Measurements from ENCODE around the gene TXNDC11.

Gene TXNDC11

DNA sequence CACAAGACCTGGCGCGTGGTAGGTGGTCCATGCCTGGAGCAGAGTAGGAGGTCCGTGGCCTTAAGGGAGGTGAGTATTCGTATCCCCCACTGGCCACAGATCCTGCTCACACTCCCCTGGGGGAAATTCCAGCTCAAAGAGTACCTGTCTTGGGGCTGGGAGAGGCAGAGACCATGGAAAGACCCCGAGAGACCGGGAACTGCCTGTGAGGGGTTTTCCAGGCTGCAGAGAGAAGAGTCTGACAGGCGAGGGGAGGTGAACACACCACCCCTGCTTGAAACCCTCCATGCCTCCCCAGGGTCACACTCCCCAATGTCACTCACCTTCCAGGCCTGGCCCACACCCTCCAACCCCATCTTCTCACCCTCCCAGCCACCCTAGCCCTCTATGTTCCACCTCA lies 87.0 kb downstream of the TXNDC11 start:
- DNase-seq (ENCODE audit: low read depth): no peak

GRCh38 chr16:11651796-11652195 lies 90.9 kb downstream of the TXNDC11 start:
- DNase-seq (ENCODE audit: low read depth): no peak

DNA sequence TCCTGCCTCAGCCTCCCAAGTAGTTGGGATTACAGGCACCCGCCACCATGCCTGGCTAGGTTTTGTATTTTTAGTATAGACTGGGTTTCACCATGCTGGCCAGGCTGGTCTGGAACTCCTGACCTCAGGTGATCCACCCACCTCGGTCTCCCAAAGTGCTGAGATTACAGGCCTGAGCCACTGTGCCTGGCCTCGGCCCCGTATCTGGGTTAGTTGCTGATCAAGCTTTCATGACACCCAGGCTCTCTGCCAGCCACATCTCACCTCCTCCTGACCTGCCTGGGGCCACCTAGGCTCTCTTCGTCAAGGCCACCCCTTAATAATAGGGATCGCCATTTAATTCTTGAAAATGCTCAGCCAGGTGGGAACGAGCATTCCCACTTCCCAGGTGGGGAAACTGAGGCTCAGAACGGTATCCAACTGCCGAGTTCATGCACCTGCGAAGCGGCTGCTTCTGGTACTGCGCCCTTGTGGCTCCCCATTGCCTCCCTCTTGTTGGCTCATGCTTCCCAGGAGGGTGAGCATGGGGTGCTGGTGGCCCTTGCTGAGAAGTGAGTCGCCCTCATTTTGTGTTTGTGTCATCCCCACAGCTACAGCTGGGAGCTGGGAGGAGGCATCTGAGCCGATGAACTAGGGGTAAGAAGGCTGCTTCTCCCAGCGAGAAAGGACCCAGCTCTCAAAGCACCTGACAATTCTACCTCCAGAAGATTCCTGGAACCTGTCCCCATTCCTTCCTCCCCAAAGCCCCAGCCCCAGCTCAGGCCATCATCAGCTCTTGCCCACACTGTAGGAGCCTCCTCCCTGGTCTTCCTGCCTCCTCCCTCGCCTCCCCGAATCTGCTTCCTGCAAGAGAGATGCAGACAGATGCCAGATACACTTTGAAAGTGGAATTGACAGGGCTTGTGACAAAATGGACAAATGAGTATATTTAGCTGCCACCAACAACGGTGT lies 91.7 kb downstream of the TXNDC11 start:
- DNase-seq (ENCODE audit: low read depth): no peak

- DNase-seq (ENCODE audit: low read depth): no peak
Measured at GRCh38 chr16:11649276-11649675, 93.4 kb downstream of the TXNDC11 start.

GRCh38 chr16:11642765-11643116 lies 99.9 kb downstream of the TXNDC11 start:
- no peak for DNase-seq (ENCODE audit: low read depth)

- DNase-seq (ENCODE audit: low read depth): peak; percentile 75
Measured at GRCh38 chr16:11640987-11641817, 101.5 kb downstream of the TXNDC11 start.

GRCh38 chr16:11639925-11640899 lies 102.4 kb downstream of the TXNDC11 start:
- DNase-seq (ENCODE audit: low read depth): peak; percentile 99

GRCh38 chr16:11639008-11639562 lies 103.6 kb downstream of the TXNDC11 start:
- no peak for DNase-seq (ENCODE audit: low read depth)

DNA sequence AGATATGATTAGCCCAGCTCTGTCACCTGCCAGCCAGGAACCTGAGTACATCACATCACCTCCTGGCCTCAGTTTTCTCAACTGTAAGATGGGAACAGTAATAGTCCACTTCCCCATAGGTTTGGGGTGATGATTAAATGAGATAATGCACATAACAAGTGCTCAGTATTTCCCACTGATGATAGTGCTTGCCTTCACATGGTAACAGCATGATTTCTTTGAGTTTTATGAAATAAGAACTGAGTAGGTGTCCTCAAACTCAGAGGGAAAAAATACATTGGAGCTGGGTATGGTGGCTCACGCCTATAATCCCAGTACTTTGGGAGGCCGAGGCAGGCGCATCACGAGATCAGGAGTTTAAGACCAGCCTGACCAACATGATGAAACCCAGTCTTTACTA lies 104.5 kb downstream of the TXNDC11 start:
- no peak for DNase-seq (ENCODE audit: low read depth)

DNA sequence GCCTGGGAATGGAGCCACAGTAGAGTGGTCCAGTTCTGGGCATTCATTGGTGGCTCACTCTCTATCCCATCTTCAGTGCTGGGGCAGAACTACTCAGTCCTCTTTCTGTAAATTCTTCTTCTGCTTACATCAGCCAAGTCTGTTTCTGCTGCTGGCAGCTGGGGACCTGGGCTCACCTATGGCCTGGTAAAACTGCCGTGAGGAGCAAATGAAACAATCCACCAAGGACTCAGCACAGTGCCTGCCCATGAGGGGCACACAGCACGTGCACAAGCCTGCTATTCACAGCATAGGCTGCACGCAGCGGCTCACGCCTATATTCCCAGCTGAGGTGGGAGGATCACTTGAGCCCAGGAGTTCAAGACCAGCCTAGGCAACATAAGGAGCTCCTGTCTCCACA lies 105.3 kb downstream of the TXNDC11 start:
- no peak for DNase-seq (ENCODE audit: low read depth)

GRCh38 chr16:11636172-11636721 lies 106.4 kb downstream of the TXNDC11 start:
- DNase-seq (ENCODE audit: low read depth): no peak

GRCh38 chr16:11635679-11636171 lies 106.9 kb downstream of the TXNDC11 start:
- no peak for DNase-seq (ENCODE audit: low read depth)

GRCh38 chr16:11635113-11635652 lies 107.5 kb downstream of the TXNDC11 start:
- no peak for DNase-seq (ENCODE audit: low read depth)

- DNase-seq (ENCODE audit: low read depth): no peak
Measured at GRCh38 chr16:11634312-11634711, 108.3 kb downstream of the TXNDC11 start.

DNA sequence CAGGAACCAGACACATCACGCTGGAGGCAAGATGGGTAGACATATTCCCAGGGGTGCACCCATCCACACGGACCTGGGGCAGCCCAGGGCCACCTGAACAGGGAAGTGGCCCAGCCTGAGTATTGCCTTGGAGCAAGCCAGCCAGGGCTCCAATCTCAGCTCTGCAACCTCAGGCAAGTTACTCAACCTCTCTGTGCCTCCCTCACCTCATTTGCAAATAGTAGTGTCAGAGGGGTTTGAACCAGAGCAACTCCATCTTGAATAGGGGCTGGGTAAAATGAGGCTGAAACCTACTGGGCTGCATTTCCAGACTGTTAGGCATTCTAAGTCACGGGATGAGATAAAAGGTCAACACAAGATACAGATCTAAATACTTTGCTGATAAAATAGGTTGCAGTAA lies 109.5 kb downstream of the TXNDC11 start:
- DNase-seq (ENCODE audit: low read depth): no peak

GRCh38 chr16:11632455-11632939 lies 110.2 kb downstream of the TXNDC11 start:
- DNase-seq (ENCODE audit: low read depth): peak; percentile 89

- DNase-seq (ENCODE audit: low read depth): no peak
Measured at GRCh38 chr16:11631214-11631613, 111.4 kb downstream of the TXNDC11 start.

DNA sequence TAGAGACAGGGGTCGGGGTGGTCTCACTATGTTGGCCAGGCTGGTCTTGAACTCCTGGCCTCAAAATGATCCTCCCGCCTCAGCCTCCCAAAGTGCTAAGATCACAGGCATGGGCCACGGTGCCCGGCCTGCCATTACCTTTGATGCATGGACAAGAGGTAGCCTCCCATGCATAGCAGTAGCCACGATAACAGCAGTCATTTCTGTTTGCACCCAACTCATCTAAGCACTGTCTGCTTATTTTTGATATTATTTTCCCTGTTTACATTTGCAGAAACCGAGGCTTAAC lies 111.9 kb downstream of the TXNDC11 start:
- DNase-seq (ENCODE audit: low read depth): no peak

DNA sequence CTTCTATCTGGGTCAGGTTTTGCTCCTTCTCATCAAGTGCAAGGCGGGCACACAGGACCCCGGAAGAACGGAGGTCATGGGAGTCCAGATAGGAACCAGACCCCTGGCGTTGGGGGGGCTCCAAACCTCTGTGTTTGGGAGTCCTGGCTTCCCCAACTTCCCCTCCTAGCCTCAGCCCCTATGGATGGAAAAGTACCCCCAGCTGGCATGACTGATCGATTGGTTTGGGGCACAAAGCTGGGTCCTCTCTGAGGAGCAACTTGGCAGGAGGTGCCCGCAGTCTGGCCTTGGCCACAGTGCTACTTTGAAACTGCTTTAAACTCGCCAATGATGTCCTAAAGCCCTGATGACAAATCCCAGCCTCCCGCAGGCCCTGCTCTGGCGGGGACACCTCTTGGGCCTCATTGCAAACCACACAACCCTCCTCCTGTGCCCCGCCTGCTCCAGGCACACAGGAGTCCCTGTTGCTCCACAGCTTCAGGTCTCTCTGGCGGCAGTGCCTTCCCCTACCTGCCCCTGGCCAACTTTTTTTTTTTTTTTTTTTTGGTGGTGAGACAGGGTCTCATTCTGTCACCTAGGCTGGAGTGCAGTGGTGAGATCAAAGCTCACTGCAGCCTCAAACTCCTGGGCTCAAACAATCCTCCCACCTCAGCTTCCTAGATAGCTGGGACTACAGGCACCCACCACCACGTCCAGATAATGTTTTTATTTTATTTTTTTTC lies 112.5 kb downstream of the TXNDC11 start:
- DNase-seq (ENCODE audit: low read depth): no peak

Data from fibroblast of gingiva (primary cell).